ENCODE data around the gene IFI30.

DNA sequence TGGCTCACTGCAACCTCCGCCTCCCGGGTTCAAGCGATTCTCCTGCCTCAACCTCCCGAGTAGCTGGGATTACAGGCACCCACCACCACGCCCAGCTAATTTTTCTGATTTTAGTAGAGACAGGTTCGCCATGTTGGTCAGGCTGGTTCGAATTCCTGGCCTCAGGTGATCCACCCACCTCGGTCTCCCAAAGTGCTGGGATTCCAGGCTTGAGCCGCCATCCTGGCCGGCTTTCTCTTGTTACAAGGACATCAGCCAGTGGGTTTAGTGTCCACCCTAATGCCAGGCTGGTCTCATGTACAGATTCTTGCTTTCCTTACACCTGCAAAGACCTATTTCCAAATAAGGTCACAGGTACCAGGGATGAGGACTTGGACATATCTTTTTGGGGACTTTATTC, 13.8 kb upstream of the IFI30 start:
- no peak for TF ChIP-seq POLR2A (IDR thresholded peaks at IDR 0.05)
- TF ChIP-seq, protein P1, sequence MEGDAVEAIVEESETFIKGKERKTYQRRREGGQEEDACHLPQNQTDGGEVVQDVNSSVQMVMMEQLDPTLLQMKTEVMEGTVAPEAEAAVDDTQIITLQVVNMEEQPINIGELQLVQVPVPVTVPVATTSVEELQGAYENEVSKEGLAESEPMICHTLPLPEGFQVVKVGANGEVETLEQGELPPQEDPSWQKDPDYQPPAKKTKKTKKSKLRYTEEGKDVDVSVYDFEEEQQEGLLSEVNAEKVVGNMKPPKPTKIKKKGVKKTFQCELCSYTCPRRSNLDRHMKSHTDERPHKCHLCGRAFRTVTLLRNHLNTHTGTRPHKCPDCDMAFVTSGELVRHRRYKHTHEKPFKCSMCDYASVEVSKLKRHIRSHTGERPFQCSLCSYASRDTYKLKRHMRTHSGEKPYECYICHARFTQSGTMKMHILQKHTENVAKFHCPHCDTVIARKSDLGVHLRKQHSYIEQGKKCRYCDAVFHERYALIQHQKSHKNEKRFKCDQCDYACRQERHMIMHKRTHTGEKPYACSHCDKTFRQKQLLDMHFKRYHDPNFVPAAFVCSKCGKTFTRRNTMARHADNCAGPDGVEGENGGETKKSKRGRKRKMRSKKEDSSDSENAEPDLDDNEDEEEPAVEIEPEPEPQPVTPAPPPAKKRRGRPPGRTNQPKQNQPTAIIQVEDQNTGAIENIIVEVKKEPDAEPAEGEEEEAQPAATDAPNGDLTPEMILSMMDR (IDR thresholded peaks at IDR 0.05), result no peak
- no peak for TF ChIP-seq EP300 (IDR thresholded peaks at IDR 0.05; ENCODE audit: low read depth)
- no peak for TF ChIP-seq POLR2AphosphoS5 (IDR thresholded peaks at IDR 0.05)
